Stimulated activated CD8-positive, alpha-beta memory T cell treated with anti-CD3 and anti-CD28 coated beads, Interleukin-7, amount 100 ng/mL, for 4 hours (primary cell): ENCODE data around the gene DCLK2.

Experiments used
- DNase-seq, 2 donors: peaks; one replicate each; pipeline ENCODE4 v3.0.0-alpha.2; 2020; ENCODE audit warnings: low read depth in 2 of 2

DCLK2 gene

GRCh38 chr4:150069353-150069752, 8.9 kb upstream of the DCLK2 start:
- no peak for DNase-seq

DNA sequence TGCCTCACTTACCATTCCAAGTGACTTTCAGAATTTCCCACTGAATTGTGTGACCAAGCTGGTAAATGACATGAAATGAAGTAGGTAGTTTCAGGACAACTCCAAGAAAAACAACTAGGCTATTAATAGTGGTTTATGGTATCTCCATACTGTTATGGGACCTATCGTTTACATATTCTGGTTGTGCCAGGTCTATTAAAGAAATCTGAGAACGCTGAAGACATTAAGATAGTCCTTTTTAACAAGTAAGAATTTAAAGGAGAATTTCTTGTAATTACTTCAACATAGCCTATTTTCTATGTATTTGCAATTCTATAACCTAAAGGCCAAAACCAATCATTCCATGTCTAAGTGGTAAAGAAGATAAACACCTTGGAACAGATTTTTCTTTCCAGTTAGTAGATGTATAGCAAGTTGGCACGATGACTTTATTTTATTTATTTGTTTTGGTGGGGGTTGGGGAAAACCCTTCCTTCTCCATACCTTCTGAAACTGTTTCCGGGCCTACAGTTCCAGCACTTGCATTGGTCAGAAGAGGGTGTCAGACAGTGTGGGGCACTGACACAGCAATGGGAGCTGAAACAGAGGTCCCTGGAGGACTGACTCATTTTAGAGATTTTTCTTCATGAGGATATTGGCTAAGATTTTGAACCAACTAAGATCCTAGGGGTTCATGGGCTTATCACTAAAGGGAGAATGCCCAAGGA, 7.6 kb upstream of the DCLK2 start:
- DNase-seq, result no peak

DNA sequence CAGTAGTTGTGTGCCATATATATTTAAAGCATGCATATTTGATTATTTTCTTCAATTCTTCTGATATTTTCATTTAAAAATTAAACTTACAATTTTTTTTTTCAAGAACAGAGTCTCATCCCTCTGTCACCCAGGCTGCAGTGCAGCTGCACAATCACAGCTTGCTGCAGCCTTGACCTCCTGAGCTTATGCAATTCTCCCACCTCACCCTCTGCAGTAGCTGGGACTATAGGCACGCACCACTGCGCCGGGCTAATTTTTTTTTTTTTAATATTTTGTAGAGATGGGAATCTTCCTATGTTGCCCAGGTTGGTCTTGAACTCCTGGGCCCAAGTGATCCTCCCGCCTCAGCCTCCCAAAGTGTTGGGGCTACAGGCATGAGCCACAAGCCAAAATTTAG, 5.8 kb upstream of the DCLK2 start:
- DNase-seq, result no peak

GRCh38 chr4:150072906-150073714, 5.1 kb upstream of the DCLK2 start:
- DNase-seq, result no peak

- no peak for DNase-seq
These were observed 4.2 kb upstream of the DCLK2 start for GRCh38 chr4:150074064-150074463.

DNA sequence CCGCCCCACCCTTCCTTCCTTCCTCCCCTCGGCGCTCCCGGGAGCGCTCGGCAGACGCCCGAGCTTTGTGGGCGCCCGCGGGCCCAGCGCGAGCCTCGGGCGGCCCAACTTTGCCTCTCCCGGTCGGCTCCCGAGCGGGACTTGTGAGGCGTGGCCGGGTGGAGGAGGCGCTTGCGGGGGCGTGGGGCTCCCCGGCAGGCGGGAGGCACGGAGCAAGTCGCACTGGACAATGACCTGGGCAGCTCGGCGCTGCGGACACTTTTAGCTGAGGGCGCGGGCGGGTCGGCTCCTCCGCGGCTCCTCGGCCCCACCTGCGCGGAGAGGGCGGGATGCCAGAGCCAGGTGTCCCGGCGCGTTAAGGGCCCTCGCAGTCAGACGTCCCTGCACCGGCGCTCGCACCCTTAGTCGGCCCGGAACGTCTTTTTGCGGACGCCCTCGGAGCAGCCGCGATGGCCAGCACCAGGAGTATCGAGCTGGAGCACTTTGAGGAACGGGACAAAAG, 385 bp downstream of the DCLK2 start:
- no peak for DNase-seq

GRCh38 chr4:150079081-150079581, 886 bp downstream of the DCLK2 start:
- no peak for DNase-seq

DNA sequence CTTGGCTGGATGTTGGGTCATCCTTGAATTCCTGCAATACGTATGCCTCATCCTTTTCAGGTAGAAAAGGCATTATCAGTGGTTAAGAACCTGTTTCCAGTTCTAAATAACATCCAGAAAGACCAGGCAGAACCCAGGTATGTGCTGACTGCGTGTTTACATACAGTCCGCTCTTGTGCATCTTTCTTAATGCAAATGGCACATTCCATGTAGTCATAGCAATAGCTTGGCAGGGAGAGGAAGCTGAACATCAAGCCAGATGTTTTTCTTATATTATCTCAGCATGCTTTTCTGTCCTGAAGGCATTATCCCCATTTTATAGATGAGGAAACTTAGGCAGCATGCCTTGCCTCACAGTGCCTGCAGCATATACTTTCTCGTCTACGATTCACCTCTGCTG, 2.1 kb downstream of the DCLK2 start:
- no peak for DNase-seq

- DNase-seq, result no peak
These were observed 2.6 kb downstream of the DCLK2 start for GRCh38 chr4:150080875-150081274.

DNA sequence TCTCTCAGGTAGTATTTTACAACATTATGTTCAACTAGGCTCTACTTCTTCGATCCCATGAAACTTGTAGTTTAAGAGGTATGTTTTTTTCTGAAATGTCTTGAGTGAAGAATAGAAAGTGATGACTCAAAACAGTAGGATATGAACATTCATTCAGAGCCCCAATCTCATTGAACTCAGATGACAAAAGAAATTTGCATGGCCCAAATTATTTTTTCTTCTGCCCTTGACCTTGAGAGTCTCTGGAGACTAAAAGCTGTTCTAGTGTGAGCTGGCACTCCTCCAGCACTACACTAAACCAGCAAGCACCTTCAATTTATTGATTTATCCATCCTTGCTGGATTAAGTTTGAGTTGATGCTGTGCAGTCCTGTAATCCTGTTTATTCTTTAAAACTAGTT, 4.0 kb downstream of the DCLK2 start:
- DNase-seq, result no peak

DNA sequence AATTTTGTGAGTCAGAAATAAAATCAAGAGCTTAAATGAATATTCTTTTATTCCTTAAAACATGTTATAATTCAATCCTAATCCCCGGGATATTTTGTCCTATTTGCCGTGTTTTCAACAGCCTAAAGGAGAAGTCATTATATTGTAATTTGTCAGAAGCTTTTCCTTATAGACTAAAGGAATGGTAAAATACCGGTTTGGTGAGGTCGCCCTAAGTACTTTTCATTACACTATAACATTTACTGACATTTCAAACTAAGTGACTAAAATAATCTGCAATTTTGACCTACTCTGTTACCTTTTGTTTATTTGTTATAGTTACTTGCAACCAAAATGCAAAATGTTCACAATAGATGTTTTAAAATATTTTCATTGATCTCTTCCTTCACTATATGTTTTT, 8.8 kb downstream of the DCLK2 start:
- no peak for DNase-seq

DNA sequence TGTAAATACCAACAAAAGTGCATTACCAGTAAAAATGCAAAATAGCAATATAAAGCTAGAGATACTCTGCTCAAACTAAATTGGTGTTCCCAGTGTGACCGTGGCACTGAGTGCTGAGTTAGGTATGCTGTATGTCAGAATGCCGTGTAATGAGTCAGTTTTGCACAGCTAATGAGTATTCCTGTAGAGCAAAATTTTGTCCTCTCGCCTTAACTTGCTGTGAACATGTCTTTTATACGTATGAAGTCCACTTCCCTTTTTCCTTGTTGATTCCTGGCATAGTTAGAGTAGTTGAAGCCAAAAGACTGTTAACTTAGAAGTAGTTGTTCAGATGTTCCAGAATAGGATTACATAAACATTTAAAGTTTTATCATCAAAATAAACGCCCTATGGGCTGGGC, 11.5 kb downstream of the DCLK2 start:
- DNase-seq, result no peak

GRCh38 chr4:150090836-150091235, 12.6 kb downstream of the DCLK2 start:
- no peak for DNase-seq

DNA sequence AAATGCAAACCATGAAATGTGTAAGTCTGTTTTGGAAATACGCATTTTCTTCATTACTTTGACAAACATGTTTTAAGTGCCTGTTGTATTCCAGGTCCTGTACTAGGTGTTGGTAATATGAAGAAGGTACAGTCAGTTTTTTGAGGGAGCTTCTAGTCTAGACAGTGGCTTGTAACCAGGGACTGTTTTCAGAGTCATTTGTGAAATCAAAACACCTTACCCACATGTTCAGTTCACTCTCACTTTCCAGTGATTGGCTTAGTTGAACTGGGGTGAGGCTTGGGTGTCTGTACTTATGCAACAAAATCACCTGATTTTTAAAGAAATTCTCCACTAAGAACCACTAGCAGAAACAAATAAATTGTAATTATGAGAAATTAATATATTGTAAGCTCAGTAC, 16.4 kb downstream of the DCLK2 start:
- DNase-seq, result no peak

DNA sequence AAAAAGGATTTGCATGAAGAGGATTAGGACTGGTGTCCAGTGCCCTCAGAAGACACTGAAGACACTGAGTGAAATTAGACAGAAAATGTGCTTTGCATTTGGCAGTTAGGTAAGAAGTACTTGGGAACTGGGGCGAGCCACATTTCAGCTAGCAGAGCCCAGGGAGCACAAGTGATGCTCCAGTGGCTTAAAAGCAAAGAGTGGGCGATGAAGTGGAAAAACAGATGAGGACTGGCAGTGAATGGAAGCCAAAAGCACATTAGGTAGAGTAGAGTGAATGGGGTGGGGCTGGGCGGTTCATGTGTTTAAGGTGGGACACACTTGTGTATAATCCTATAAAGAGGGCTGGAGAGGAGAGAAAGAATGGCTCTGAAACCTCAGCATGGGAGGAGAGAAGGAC, 18.4 kb downstream of the DCLK2 start:
- no peak for DNase-seq

DNA sequence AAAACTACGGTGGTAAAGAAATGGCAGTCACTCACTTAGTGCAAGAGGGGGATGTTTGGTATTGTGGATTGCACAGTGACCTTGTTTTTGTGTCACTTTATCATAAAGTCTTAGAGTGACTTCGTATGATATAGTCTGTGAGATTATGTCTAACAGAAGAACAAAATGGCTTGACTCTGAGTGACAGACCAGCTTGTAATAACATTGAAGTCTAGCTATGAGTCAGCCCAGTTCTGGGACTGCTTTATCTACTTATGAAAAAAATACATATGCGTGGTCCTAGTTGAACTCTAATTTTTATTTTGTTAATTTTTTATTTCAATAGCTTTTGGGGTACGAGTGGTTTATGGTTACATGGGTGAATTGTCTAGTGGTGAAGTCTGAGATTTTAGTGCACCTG, 20.0 kb downstream of the DCLK2 start:
- no peak for DNase-seq

DNA sequence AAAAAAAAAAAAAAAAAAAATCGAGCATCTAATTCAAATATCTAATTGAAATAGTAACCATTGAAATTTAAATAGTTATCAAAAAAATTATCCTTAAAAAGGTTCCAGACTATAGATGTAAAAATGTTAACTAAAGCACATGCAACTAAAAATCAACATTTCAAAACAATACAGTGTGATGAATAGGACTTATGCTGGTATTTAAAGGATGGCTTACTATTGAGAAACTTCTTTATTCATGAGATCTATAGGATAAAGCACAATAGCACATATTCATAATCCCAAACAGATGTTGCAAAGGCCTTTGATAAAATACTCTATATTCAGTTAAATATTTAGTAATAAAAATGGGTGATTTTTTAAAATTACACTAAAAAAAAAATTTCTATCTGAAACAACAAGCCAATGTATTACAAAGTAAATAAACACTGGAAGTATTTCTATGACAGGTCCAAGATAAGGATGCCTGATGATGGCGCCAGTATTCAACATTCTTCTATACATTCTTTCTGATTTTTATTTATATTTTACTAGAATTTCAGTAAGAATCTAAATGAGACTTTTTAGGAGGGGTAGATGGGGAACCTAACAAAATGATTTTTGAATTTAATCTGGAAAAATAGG, 26.3 kb downstream of the DCLK2 start:
- no peak for DNase-seq

GRCh38 chr4:150106886-150107285, 28.6 kb downstream of the DCLK2 start:
- no peak for DNase-seq

DNA sequence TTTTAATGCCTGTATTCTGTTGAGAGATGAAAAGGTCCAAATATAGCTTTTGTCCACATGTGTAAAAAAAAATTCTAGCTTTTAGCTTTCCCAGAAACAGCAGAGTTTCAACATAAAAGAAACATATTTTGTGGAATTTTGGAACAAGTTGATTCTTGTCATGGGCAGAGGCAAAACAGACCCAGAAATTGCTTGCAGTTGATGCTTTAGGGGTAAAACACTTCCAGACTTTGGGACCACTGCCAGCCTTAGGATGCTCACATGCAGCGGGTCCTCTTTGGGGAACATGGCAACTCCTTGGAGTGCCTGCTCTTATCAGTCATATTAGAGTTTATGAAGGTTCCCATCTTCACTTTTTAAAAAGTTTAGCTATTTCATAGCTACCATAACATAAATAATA, 30.4 kb downstream of the DCLK2 start:
- no peak for DNase-seq

- no peak for DNase-seq
These were observed 36.4 kb downstream of the DCLK2 start for GRCh38 chr4:150114641-150115040.

- no peak for DNase-seq
These were observed 37.6 kb downstream of the DCLK2 start for GRCh38 chr4:150115851-150116250.

- no peak for DNase-seq
These were observed 38.3 kb downstream of the DCLK2 start for GRCh38 chr4:150116506-150116905.

- no peak for DNase-seq
These were observed 38.8 kb downstream of the DCLK2 start for GRCh38 chr4:150117094-150117493.
